ENCODE data around the gene FXYD1. TPM values are rescaled to one million over a fixed set of nuclear protein-coding genes. Genes with fewer than 3 reads are reported as not detected.

Gene FXYD1
- total and polyA plus RNA-seq, 10 donors, result 0.83 to 18.1 (median 10.8) TPM; not detected in 1

DNA sequence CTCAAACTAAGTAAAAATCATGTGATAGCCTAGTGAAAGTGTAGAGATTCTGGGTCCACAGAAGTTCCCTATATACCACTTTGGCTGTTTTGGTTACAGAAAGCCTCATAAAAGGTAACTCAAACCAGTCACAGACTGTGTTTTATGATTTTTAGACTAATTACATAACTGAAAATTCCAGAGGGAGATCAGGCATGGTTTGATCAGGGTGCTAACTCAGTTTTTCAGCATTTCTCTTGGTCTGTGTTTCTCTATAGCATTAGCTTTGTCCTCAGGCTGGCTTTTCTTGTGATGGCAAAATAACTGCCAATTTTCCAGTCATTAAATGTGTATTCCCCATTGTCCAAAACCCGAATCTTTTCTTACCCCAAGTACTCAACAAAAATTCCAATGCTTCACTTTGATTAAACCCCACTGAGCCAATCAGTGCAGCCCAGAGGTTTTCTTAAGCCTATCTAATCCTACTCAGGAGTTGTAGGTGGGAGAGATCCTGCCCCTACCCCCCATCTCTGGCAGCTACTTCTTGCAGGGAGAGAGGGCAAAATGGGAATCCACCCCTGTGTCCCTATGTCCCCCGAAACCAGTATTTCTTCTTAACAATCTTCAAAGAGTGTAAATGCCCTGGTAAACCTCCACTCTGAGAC lies 31.6 kb upstream of the FXYD1 start:
- Histone ChIP-seq H3K4me1 (no peaks in the 10 kb centered on the region), H3K27ac (no peak overlapping the region), H3K9me3 (no peaks in the 10 kb centered on the region), H3K4me3 (no peak overlapping the region), H3K36me3 (no peaks in the 10 kb centered on the region), H3K27me3 (replicated peaks in 1 of 7) (peaks cover 0 to 16% (median 0%) of the 10 kb centered on the region in 7 donors)
- intact Hi-C loops (cut with DNase I; ENCODE audit: low total_unique reads), result no loop called here
- 44 to 100% (median 58%) methylated on average over 1 to 2 of the region's 2 CpGs for WGBS, 5 donors
- TF ChIP-seq POLR2AphosphoS5 (IDR thresholded peaks at IDR 0.05), result no peak
- TF ChIP-seq CTCF (IDR thresholded peaks at IDR 0.05 in 8 of 11, conservative IDR thresholded peaks at IDR 0.05 in 3 of 11), result no peak
- no peak for TF ChIP-seq POLR2A (IDR thresholded peaks at IDR 0.05)
- no peak for DNase-seq

GRCh38 chr19:35107545-35107944 lies 31.1 kb upstream of the FXYD1 start:
- Histone ChIP-seq H3K27ac (no peak overlapping the region), H3K27me3 (replicated peaks in 1 of 7) (peaks cover 0 to 19% (median 0%) of the 10 kb centered on the region in 7 donors), H3K4me3 (no peak overlapping the region), H3K9me3 (no peaks in the 10 kb centered on the region), H3K4me1 (no peaks in the 10 kb centered on the region), H3K36me3 (no peaks in the 10 kb centered on the region)
- 17 to 49% (median 34%) methylated on average over 2 to 5 of the region's 5 CpGs for WGBS, 5 donors
- DNase-seq, result no peak
- TF ChIP-seq POLR2AphosphoS5 (IDR thresholded peaks at IDR 0.05) (no peak), POLR2A (IDR thresholded peaks at IDR 0.05) (no peak), CTCF (IDR thresholded peaks at IDR 0.05 in 8 of 11, conservative IDR thresholded peaks at IDR 0.05 in 3 of 11) (no peak)
- intact Hi-C loops (cut with DNase I; ENCODE audit: low total_unique reads), result no loop called here

DNA sequence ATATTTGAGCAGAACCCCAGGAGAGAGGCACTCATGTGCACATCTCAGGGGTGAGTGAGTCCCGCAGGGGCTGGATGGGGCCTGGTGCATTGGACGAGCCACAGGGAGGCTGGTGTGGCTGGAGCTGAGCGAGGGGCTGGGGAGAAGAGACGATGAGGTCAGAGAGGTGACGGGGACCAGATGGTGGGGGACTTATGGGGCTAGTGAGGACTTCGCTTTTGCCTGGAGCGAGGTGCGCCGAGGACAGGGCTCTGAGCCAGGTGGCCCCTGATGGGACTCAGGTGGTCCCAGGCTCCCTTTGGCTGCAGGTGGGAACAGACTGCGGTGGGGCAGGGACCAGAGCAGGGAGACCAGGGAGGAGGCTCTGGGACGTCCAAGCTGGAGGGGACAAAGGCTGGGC lies 29.9 kb upstream of the FXYD1 start:
- Histone ChIP-seq H3K4me3 (no peak overlapping the region), H3K9me3 (no peaks in the 10 kb centered on the region), H3K36me3 (no peaks in the 10 kb centered on the region), H3K4me1 (no peaks in the 10 kb centered on the region), H3K27ac (no peak overlapping the region), H3K27me3 (replicated peaks in 1 of 7) (peaks cover 0 to 19% (median 0%) of the 10 kb centered on the region in 7 donors)
- 81 to 89% (median 83%) methylated on average over 11 of the region's 11 CpGs for WGBS, 5 donors
- intact Hi-C loops (cut with DNase I; ENCODE audit: low total_unique reads), result no loop called here
- TF ChIP-seq POLR2A (IDR thresholded peaks at IDR 0.05) (no peak), CTCF (IDR thresholded peaks at IDR 0.05 in 8 of 11, conservative IDR thresholded peaks at IDR 0.05 in 3 of 11) (no peak), POLR2AphosphoS5 (IDR thresholded peaks at IDR 0.05) (no peak)
- DNase-seq, result no peak

- Histone ChIP-seq H3K4me1 (peaks cover 3 to 7% (median 4%) of the 10 kb centered on the region in 6 donors), H3K9me3 (no peaks in the 10 kb centered on the region), H3K27me3 (replicated peaks in 1 of 7) (peaks cover 0 to 23% (median 0%) of the 10 kb centered on the region in 7 donors), H3K36me3 (no peaks in the 10 kb centered on the region), H3K4me3 (no peak overlapping the region), H3K27ac (no peak overlapping the region)
- no peak for DNase-seq
- no peak for TF ChIP-seq POLR2A (IDR thresholded peaks at IDR 0.05)
- TF ChIP-seq CTCF (IDR thresholded peaks at IDR 0.05 in 8 of 11, conservative IDR thresholded peaks at IDR 0.05 in 3 of 11), result no peak
- TF ChIP-seq POLR2AphosphoS5 (IDR thresholded peaks at IDR 0.05), result no peak
- WGBS, 5 donors, result 73 to 83% (median 76%) methylated on average over 22 of the region's 22 CpGs
- intact Hi-C loops (cut with DNase I; ENCODE audit: low total_unique reads), result no loop called here
Measured at GRCh38 chr19:35109395-35110112, 29.1 kb upstream of the FXYD1 start.

All from spleen (tissue), 11 donors.